Gastroesophageal sphincter (tissue), 4 donors: ENCODE results near the gene MAP3K20. TPM values are rescaled to one million over a fixed set of nuclear protein-coding genes. Genes with fewer than 3 reads are reported as not detected.

Experiments used
- ATAC-seq: fragments of 150-250 bp; one replicate; pipeline ENCODE4 v1.9.1; 2016; ENCODE audit warnings: mild to moderate bottlenecking, moderate library complexity
- H3K27ac ChIP-seq, 4 donors: fragments of 200-600 bp; sonication (generic) in 3 of 4; 1 replicate in 3 of 4; 2 replicates in 1 of 4; pipeline ENCODE4 v1.5.1; 2016 to 2019
- H3K27me3 ChIP-seq: fragments of 200-600 bp; sonication (generic); one replicate; pipeline ENCODE4 v1.5.1; 2019
- H3K36me3 ChIP-seq, 2 donors: fragments of 200-600 bp; sonication (generic); one replicate each; pipeline ENCODE4 v1.5.1; 2019; ENCODE audit warnings: control low read depth in 1 of 2
- H3K4me1 ChIP-seq, 3 donors: fragments of 200-600 bp; sonication (generic); 1 replicate in 2 of 3; 2 replicates in 1 of 3; pipeline ENCODE4 v1.5.1; 2016 to 2019; ENCODE audit warnings: control low read depth in 2 of 3
- H3K4me3 ChIP-seq, 2 donors: fragments of 200-600 bp; sonication (generic); one replicate each; pipeline ENCODE4 v1.5.1; 2019; ENCODE audit warnings: mild to moderate bottlenecking in 1 of 2, moderate library complexity in 1 of 2
- H3K9me3 ChIP-seq, 3 donors: fragments of 200-600 bp; sonication (generic); one replicate each; pipeline ENCODE4 v1.5.1; 2017 to 2019; ENCODE audit warnings: control low read depth in 2 of 3
- CTCF ChIP-seq, 4 experiments: fragments of 200-600 bp in 2 of 4; fragments of 450-650 bp in 2 of 4; sonication (generic) in 1 of 4; IDR thresholded peaks; one replicate each; pipeline ENCODE4 v1.5.1; 2017 to 2019; ENCODE audit warnings: antibody characterized with exemption in 4 of 4, mild to moderate bottlenecking in 2 of 4, moderate library complexity in 2 of 4
- EP300 ChIP-seq: sonication (generic); formaldehyde crosslinking; IDR thresholded peaks from one replicate; pipeline ENCODE4 v1.6.1; 2017; ENCODE audit warnings: antibody characterized with exemption, mild to moderate bottlenecking
- POLR2A ChIP-seq, 2 donors: fragments of 450-650 bp; IDR thresholded peaks; one replicate each; pipeline ENCODE4 v1.6.1; 2017; ENCODE audit warnings: antibody characterized with exemption in 2 of 2, mild to moderate bottlenecking in 2 of 2, moderate library complexity in 1 of 2
- POLR2AphosphoS5 ChIP-seq: sonication (generic); formaldehyde crosslinking; IDR thresholded peaks from one replicate; pipeline ENCODE4 v1.6.1; 2017; ENCODE audit warnings: antibody characterized with exemption
- WGBS, 2 donors: methylation state at CpG; one replicate each; pipeline ENCODE4 v1.1.5; 2018; ENCODE audit warnings: low coverage in 1 of 2; 5-methylcytosine and 5-hydroxymethylcytosine counted together
- total RNA-seq, 4 donors: library from RNA; depleted of rRNA; stranded (reverse); fragments of >200 nt; gene quantifications; one replicate each; pipeline ENCODE4 v1.1.0, GENCODE V29; 2016

MAP3K20 gene
- total RNA-seq, 4 donors from 2014 or later = 318 to 496 (median 327) TPM

- Histone ChIP-seq H3K36me3 (no peaks in the 10 kb centered on the region), H3K4me3 (no peak overlapping the region), H3K9me3 (no peaks in the 10 kb centered on the region), H3K4me1 (peaks cover 0 to 8% (median 3%) of the 10 kb centered on the region in 3 donors), H3K27ac (peak overlapping the region in 1 of 4 donors; percentile 16), H3K27me3 (no peaks in the 10 kb centered on the region)
- peak; percentile 83 for ATAC-seq
- 43 to 49% methylated on average over 4 of the region's 4 CpGs for WGBS, 2 donors
- TF ChIP-seq POLR2AphosphoS5 = peak; percentile 52
- TF ChIP-seq POLR2A (IDR thresholded peaks at IDR 0.05) = no peak
These were observed 11.4 kb upstream of the MAP3K20 start for GRCh38 chr2:173064151-173064805.

GRCh38 chr2:173066887-173067676 is 8.6 kb upstream of the MAP3K20 start:
- Histone ChIP-seq H3K36me3 (no peaks in the 10 kb centered on the region), H3K27ac (no peak overlapping the region), H3K4me1 (peaks cover 0 to 4% (median 2%) of the 10 kb centered on the region in 3 donors), H3K27me3 (no peaks in the 10 kb centered on the region), H3K9me3 (no peaks in the 10 kb centered on the region), H3K4me3 (no peak overlapping the region)
- ATAC-seq = no peak
- TF ChIP-seq POLR2A (IDR thresholded peaks at IDR 0.05) = no peak
- no peak for TF ChIP-seq POLR2AphosphoS5
- no peak for TF ChIP-seq CTCF (IDR thresholded peaks at IDR 0.05)
- no peak for TF ChIP-seq EP300
- 87 to 91% methylated on average over 6 of the region's 6 CpGs for WGBS, 2 donors

GRCh38 chr2:173075056-173075780 is 428 bp upstream of the MAP3K20 start:
- WGBS, 2 donors = 12 to 23% methylated on average over 4 to 6 of the region's 25 CpGs
- H3K9me3 ChIP-seq = no peaks in the 10 kb centered on the region
- no peaks in the 10 kb centered on the region for H3K36me3 ChIP-seq
- peak; percentile 3 for ATAC-seq
- H3K27ac ChIP-seq = peak overlapping the region; percentile 92 to 99 (median 98)
- TF ChIP-seq POLR2A (IDR thresholded peaks at IDR 0.05) (no peak), EP300 (no peak), POLR2AphosphoS5 (no peak)
- H3K4me1 ChIP-seq = peaks cover 8 to 54% (median 10%) of the 10 kb centered on the region in 3 donors
- H3K27me3 ChIP-seq = no peaks in the 10 kb centered on the region
- peak overlapping the region; percentile 67 to 89 for H3K4me3 ChIP-seq

GRCh38 chr2:173076581-173077345 is 1.1 kb downstream of the MAP3K20 start:
- H3K36me3 ChIP-seq = no peaks in the 10 kb centered on the region
- ATAC-seq = peak; percentile 25
- H3K4me1 ChIP-seq = peaks cover 8 to 69% (median 10%) of the 10 kb centered on the region in 3 donors
- H3K27ac ChIP-seq = peak overlapping the region; percentile 92 to 99 (median 98)
- H3K9me3 ChIP-seq = no peaks in the 10 kb centered on the region
- H3K27me3 ChIP-seq = no peaks in the 10 kb centered on the region
- TF ChIP-seq POLR2A (IDR thresholded peaks at IDR 0.05) = no peak
- no peak for TF ChIP-seq EP300
- no peak for TF ChIP-seq CTCF (IDR thresholded peaks at IDR 0.05)
- TF ChIP-seq POLR2AphosphoS5 = no peak
- WGBS, 2 donors = 2 to 3% methylated on average over 14 to 24 of the region's 27 CpGs
- H3K4me3 ChIP-seq = peak overlapping the region; percentile 67 to 89

GRCh38 chr2:173077506-173078177 is 2.0 kb downstream of the MAP3K20 start:
- Histone ChIP-seq H3K4me1 (peaks cover 8 to 78% (median 11%) of the 10 kb centered on the region in 3 donors), H3K27me3 (no peaks in the 10 kb centered on the region), H3K4me3 (peak overlapping the region; percentile 67 to 89), H3K27ac (peak overlapping the region; percentile 92 to 99 (median 98)), H3K36me3 (no peaks in the 10 kb centered on the region), H3K9me3 (no peaks in the 10 kb centered on the region)
- no peak for TF ChIP-seq CTCF (IDR thresholded peaks at IDR 0.05)
- TF ChIP-seq POLR2A (IDR thresholded peaks at IDR 0.05) = no peak
- no peak for TF ChIP-seq POLR2AphosphoS5
- TF ChIP-seq EP300 = no peak
- WGBS, 2 donors = 24 to 25% methylated on average over 5 of the region's 5 CpGs
- ATAC-seq = no peak
